HepG2 (cell line): ENCODE data around the gene LYZL6. TPM values are rescaled to one million over a fixed set of nuclear protein-coding genes. Genes with fewer than 3 reads are reported as not detected.

Experiments used
- GMEB2 ChIP-seq: IDR thresholded peaks from 2 replicates; pipeline ENCODE4 v1.6.1; 2016; ENCODE audit warnings: missing biosample characterization, missing genetic modification reagents, low read depth
- polyA plus RNA-seq, 8 experiments: library from polyadenylated mRNA; depleted of rRNA in 3 of 8; stranded (reverse) in 7 of 8; unstranded in 1 of 8; fragments of >200 nt; fragmentation: Illumina TruSeq in 4 of 8; extraction: Trizol in 4 of 8; gene quantifications; 2 replicates each; pipeline versions ENCODE4 v1.2.1 to v1.2.3, GENCODE V29; 2011 to 2016; ENCODE audit warnings: low read depth in 4 of 8, missing spikeins in 1 of 8, mixed read lengths in 1 of 8; ENCODE audit not compliant: insufficient read depth in 1 of 8
- total RNA-seq, 5 experiments: library from RNA; depleted of rRNA; stranded (reverse); fragments of >200 nt; fragmentation: Illumina TruSeq; extraction: Trizol; gene quantifications; 2 replicates each; pipeline ENCODE4 v1.2.3, GENCODE V29; 2016; ENCODE audit warnings: low read depth in 1 of 5
- TF ChIP-seq, protein P1 (sequence below), 2 experiments: fragments of 450-650 bp in 1 of 2; sonication (generic) in 1 of 2; formaldehyde crosslinking in 1 of 2; IDR thresholded peaks; 2 replicates each; pipeline versions ENCODE4 v1.6.1 to v1.8.0; 2016 to 2022; ENCODE audit warnings: antibody characterized with exemption in 1 of 2, mild to moderate bottlenecking in 1 of 2, missing genetic modification reagents in 1 of 2

Gene LYZL6
- total and polyA plus RNA-seq, 2 of the 13 experiments (the other 11 are each of a cell fraction or from before 2014, with no cell fraction given) = not detected

- TF ChIP-seq, protein P1, sequence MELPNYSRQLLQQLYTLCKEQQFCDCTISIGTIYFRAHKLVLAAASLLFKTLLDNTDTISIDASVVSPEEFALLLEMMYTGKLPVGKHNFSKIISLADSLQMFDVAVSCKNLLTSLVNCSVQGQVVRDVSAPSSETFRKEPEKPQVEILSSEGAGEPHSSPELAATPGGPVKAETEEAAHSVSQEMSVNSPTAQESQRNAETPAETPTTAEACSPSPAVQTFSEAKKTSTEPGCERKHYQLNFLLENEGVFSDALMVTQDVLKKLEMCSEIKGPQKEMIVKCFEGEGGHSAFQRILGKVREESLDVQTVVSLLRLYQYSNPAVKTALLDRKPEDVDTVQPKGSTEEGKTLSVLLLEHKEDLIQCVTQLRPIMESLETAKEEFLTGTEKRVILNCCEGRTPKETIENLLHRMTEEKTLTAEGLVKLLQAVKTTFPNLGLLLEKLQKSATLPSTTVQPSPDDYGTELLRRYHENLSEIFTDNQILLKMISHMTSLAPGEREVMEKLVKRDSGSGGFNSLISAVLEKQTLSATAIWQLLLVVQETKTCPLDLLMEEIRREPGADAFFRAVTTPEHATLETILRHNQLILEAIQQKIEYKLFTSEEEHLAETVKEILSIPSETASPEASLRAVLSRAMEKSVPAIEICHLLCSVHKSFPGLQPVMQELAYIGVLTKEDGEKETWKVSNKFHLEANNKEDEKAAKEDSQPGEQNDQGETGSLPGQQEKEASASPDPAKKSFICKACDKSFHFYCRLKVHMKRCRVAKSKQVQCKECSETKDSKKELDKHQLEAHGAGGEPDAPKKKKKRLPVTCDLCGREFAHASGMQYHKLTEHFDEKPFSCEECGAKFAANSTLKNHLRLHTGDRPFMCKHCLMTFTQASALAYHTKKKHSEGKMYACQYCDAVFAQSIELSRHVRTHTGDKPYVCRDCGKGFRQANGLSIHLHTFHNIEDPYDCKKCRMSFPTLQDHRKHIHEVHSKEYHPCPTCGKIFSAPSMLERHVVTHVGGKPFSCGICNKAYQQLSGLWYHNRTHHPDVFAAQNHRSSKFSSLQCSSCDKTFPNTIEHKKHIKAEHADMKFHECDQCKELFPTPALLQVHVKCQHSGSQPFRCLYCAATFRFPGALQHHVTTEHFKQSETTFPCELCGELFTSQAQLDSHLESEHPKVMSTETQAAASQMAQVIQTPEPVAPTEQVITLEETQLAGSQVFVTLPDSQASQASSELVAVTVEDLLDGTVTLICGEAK (IDR thresholded peaks at IDR 0.05) = no peak
- TF ChIP-seq, protein P1 (CRISPR knock-in tag; IDR thresholded peaks at IDR 0.05) = no peak
- no peak for TF ChIP-seq GMEB2 (CRISPR knock-in tag)
Measured at GRCh38 chr17:35978346-35978745, 34.8 kb upstream of the LYZL6 start (continued).
